ENCODE data around the gene TEPSIN.

Gene TEPSIN

DNA sequence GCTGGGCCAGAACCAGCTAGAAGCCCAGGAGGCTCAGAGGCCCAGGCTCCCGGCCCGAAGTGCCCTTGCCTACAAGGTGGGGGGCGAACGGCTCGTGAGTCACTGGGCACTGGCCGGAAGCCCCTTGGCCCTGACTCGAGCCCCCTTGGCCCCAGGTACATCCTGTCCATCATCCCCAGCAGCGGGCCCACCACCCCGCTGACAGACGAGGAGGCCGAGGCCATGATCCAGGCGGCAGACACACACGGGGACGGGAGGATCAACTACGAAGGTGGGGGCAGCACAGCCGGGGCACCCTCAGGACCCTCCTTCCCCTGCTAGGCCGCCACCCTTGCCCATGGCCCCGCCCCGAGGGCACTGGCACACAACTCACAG is 57.1 kb downstream of the TEPSIN start:
- no peak for DNase-seq

DNA sequence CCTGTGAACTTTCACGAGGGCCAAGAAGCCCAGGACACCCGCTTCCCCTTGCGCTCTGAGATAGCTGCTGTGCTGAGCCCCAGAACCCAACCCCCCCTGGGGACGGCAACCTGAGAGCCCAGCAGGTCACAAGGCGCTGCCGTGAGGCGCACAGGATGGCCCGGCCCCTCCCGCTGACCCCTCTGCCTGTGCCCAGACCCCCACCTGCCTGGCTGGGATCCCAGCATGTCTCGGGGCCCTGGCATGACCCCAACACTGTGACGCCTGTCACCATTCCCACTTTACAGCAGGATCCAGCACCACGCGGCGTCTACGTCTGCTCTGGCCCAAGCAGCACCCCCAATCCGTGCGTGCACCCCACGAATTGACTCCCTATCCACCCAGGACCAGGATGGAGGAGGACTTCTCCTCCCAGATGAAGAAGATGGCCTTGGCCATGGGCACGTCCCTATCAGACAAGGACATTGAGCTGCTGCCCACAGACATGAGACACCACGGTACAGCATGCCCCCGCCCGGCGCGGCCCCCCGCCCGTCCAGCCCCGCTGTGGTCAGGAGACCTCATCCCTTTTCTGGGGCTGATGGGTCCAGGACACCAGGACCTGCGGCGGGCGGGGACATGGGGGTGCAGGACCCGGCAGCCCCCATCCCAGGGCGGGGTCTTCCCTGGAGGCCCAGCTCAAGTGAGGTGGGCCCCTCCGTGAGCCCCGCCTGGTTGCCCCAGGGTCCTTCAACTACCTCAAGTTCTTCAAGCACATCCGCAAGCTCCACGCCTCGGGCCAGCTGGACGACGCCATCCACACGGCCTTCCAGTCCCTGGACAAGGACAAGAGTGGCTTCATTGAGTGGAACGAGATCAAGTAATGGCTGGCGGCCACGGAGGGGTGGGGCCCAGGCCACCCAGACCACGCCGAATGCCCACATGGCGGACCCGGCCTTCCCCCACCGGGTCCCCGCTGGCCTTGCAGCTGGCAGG is 57.7 kb downstream of the TEPSIN start:
- DNase-seq = no peak

DNA sequence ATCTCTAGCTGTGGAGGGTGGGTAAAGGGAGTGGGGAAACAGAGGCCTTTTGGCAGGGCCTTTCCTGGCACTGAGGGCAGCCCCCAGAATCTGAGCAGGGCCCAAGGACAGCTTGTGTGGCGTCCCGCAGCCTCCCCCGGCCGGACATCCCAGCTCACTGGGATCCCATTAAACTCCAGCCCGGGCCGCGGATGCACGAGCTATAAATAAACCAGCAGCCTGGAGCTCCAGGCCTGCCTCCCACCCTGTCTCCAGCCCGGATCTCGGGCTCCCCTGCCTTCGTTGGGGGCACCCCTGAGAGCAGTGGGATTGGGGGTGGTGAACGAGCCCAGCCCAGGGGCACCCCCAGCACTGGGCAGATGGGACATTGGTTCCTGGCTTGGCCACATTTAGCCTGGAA is 59.0 kb downstream of the TEPSIN start:
- DNase-seq = no peak

DNA sequence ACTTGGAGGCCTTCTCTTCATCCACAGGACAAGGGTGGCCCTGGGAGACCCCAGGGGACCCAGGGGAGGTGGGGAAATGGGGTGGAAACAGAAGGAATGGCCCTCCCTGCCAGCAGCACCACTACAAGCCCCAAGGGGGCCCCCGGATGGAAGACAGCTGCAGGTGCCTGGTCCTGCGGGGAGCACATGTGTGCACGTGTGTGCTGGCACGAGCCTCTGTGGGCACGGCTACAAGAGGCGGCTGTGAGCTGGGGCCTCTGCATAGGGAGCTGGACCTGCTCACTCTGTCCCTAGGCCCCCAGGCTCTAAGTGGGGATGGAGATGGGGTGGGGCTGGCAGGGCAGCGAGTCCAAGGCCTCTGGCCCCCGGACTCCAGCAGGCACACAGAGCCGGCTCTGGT is 59.6 kb downstream of the TEPSIN start:
- no peak for DNase-seq
